HCT116 (cell line): ENCODE measurements around the gene MZB1. TPM values are rescaled to one million over a fixed set of nuclear protein-coding genes. Genes with fewer than 3 reads are reported as not detected.

Experiments
- ATAC-seq: fragments of 200-7000 bp; cut with Tn5 transposase; 2 replicates; pipeline ENCODE4 v1.9.1; 2020; ENCODE audit warnings: mild to moderate bottlenecking, moderate library complexity
- BruUV-seq: library from RNA; stranded (reverse); fragments of 400-500 nt; replicated peaks from 2 replicates; lab custom pipeline; 2021; lab: Mats Ljungman, UMichigan
- CTCF ChIA-PET: fragments of 300-600 bp; sonication (Branson Sonifier 250); formaldehyde crosslinking; loops from one replicate; lab custom pipeline; 2021; ENCODE audit warnings: antibody characterized with exemption; lab: Charles Lee
- POLR2A ChIA-PET: fragments of 300-600, 350-600 bp; sonication (Branson Sonifier 250); formaldehyde crosslinking; loops from one replicate; lab custom pipeline; 2021; ENCODE audit warnings: antibody characterized with exemption; lab: Charles Lee
- RAD21 ChIA-PET, 2 experiments: fragments of 300-600 bp; sonication (Branson Sonifier 250); formaldehyde crosslinking; loops; one replicate each; lab custom pipeline; 2023; ENCODE audit warnings: low total read pairs in 2 of 2; ENCODE audit not compliant: uncharacterized antibody in 2 of 2, unreplicated experiment in 2 of 2, low non-redundant PET in 1 of 2; lab: Charles Lee
- DNase-seq: peaks from one replicate; pipeline ENCODE4 v3.0.0-alpha.2; 2010; ENCODE audit warnings: low read depth, low spot score
- H2AFZ ChIP-seq: fragments of 200-600 bp; shearing (Covaris generic), sonication (generic); 2 replicates; pipeline ENCODE4 v1.6.1; 2017; ENCODE audit warnings: low read depth, mixed run types, mixed read lengths, antibody characterized with exemption, low read length; ENCODE audit not compliant: poor library complexity, severe bottlenecking
- H3K27ac ChIP-seq: 2 replicates; pipeline ENCODE4 v1.5.1; 2012; ENCODE audit warnings: low read depth, low read length
- H3K27me3 ChIP-seq: fragments of 200-600 bp; sonication (generic); 2 replicates; pipeline ENCODE4 v1.6.1; 2016; ENCODE audit warnings: mixed run types, low read length, mixed read lengths; ENCODE audit not compliant: insufficient read depth
- H3K36me3 ChIP-seq, 2 experiments: fragments of 200-500 bp in 1 of 2; fragments of 200-600 bp in 1 of 2; sonication (Bioruptor generic) in 1 of 2; sonication (generic) in 1 of 2; 2 replicates each; pipeline versions ENCODE4 v1.5.1 to v1.6.1; 2014 to 2016; ENCODE audit warnings: low read length in 2 of 2, inconsistent platforms in 1 of 2, mixed read lengths in 1 of 2, mixed run types in 1 of 2; ENCODE audit not compliant: insufficient read depth in 2 of 2, control insufficient read depth in 1 of 2
- H3K4me1 ChIP-seq, 2 experiments: fragments of 200-600 bp in 1 of 2; sonication (generic) in 1 of 2; 2 replicates each; pipeline versions ENCODE4 v1.5.1 to v1.6.1; 2012 to 2017; ENCODE audit warnings: low read length in 2 of 2, inconsistent platforms in 1 of 2, mild to moderate bottlenecking in 1 of 2, mixed read lengths in 1 of 2, mixed run types in 1 of 2, moderate library complexity in 1 of 2; ENCODE audit not compliant: insufficient read depth in 2 of 2, control insufficient read depth in 1 of 2
- H3K4me2 ChIP-seq: fragments of 200-600 bp; sonication (generic); 2 replicates; pipeline ENCODE4 v1.6.1; 2017; ENCODE audit warnings: mixed run types, low read length, mixed read lengths
- H3K4me3 ChIP-seq, 2 experiments: fragments of 200-600 bp in 1 of 2; sonication (generic) in 1 of 2; replicated peaks in 1 of 2; 2 replicates each; pipeline ENCODE4 v1.5.1; 2011 to 2016; ENCODE audit warnings: low read length in 2 of 2, control low read depth in 1 of 2, low read depth in 1 of 2, mild to moderate bottlenecking in 1 of 2, mixed read lengths in 1 of 2, mixed run types in 1 of 2
- H3K79me2 ChIP-seq: fragments of 200-600 bp; sonication (generic); 2 replicates; pipeline ENCODE4 v1.6.1; 2017; ENCODE audit warnings: mild to moderate bottlenecking, mixed run types, low read length, moderate library complexity, mixed read lengths; ENCODE audit not compliant: insufficient read depth
- H3K9ac ChIP-seq: fragments of 200-600 bp; sonication (generic); 2 replicates; pipeline ENCODE4 v1.6.1; 2016; ENCODE audit warnings: low read length, mixed read lengths
- H3K9me2 ChIP-seq: fragments of 200-600 bp; sonication (generic), shearing (Covaris generic); 2 replicates; pipeline ENCODE4 v1.6.1; 2017; ENCODE audit warnings: mixed run types, mild to moderate bottlenecking, moderate library complexity; ENCODE audit not compliant: insufficient read depth
- H3K9me3 ChIP-seq, 2 experiments: fragments of 200-500 bp in 1 of 2; fragments of 200-600 bp in 1 of 2; sonication (Bioruptor generic) in 1 of 2; sonication (generic) in 1 of 2; 2 replicates each; pipeline ENCODE4 v1.6.1; 2014 to 2017; ENCODE audit warnings: low read length in 2 of 2, mixed read lengths in 2 of 2, inconsistent platforms in 1 of 2, low read depth in 1 of 2, mild to moderate bottlenecking in 1 of 2, mixed run types in 1 of 2, moderate library complexity in 1 of 2; ENCODE audit not compliant: control insufficient read depth in 1 of 2, insufficient read depth in 1 of 2
- H4K20me1 ChIP-seq: fragments of 200-600 bp; sonication (generic), shearing (Covaris generic); 2 replicates; pipeline ENCODE4 v1.6.1; 2017; ENCODE audit warnings: mixed run types, mild to moderate bottlenecking, moderate library complexity; ENCODE audit not compliant: insufficient read depth
- CBX3 ChIP-seq: IDR thresholded peaks from 2 replicates; pipeline ENCODE4 v1.6.1; 2012; ENCODE audit warnings: low read depth
- CEBPB ChIP-seq: IDR thresholded peaks from 2 replicates; pipeline ENCODE4 v1.6.1; 2012; ENCODE audit warnings: low read depth
- EGR1 ChIP-seq: IDR thresholded peaks from 2 replicates; pipeline ENCODE4 v1.6.1; 2012; ENCODE audit warnings: low read depth
- ELF1 ChIP-seq: IDR thresholded peaks from 2 replicates; pipeline ENCODE4 v1.6.1; 2012; ENCODE audit warnings: low read depth, borderline replicate concordance
- EZH2phosphoT487 ChIP-seq: fragments of 200-600 bp; IDR thresholded peaks from 2 replicates; pipeline ENCODE4 v1.6.1; 2018; ENCODE audit warnings: antibody characterized with exemption, borderline replicate concordance
- FOSL1 ChIP-seq: IDR thresholded peaks from 2 replicates; pipeline ENCODE4 v1.6.1; 2012; ENCODE audit warnings: low read depth
- POLR2A ChIP-seq: IDR thresholded peaks from 2 replicates; pipeline ENCODE4 v1.7.0; 2011; ENCODE audit warnings: borderline replicate concordance; ENCODE audit not compliant: insufficient read depth, insufficient read length; ENCODE audit errors: extremely low read depth
- POLR2AphosphoS5 ChIP-seq: IDR thresholded peaks from 2 replicates; pipeline ENCODE4 v1.6.1; 2011; ENCODE audit warnings: mild to moderate bottlenecking, low read depth, low read length, moderate library complexity
- RAD21 ChIP-seq: IDR thresholded peaks from 2 replicates; pipeline ENCODE4 v1.6.1; 2012; ENCODE audit warnings: low read depth, mild to moderate bottlenecking
- SIN3A ChIP-seq: IDR thresholded peaks from 2 replicates; pipeline ENCODE4 v1.6.1; 2012; ENCODE audit warnings: low read depth
- SRF ChIP-seq: IDR thresholded peaks from 2 replicates; pipeline ENCODE4 v1.6.1; 2012; ENCODE audit warnings: low read depth
- TCF7L2 ChIP-seq: IDR thresholded peaks from 2 replicates; pipeline ENCODE4 v1.7.0; 2011; ENCODE audit warnings: borderline replicate concordance, inconsistent platforms; ENCODE audit not compliant: insufficient read depth, insufficient read length; ENCODE audit errors: extremely low read depth
- YY1 ChIP-seq: IDR thresholded peaks from 2 replicates; pipeline ENCODE4 v1.6.1; 2011; ENCODE audit warnings: low read length, low read depth, moderate library complexity, mild to moderate bottlenecking; ENCODE audit not compliant: insufficient replicate concordance; ENCODE audit errors: extremely low read depth
- ZFX ChIP-seq: fragments of 450-650 bp; IDR thresholded peaks from 2 replicates; pipeline ENCODE4 v1.6.1; 2017
- ZNF274 ChIP-seq: fragments of 200-500 bp; sonication (Bioruptor generic); IDR thresholded peaks from 2 replicates; pipeline ENCODE4 v1.6.1; 2014; ENCODE audit warnings: mild to moderate bottlenecking, low read depth, low read length, inconsistent platforms
- intact Hi-C: fragments of 100-400 bp; cut with micrococcal nuclease; formaldehyde crosslinking; loops from 2 replicates; pipeline ENCODE4 v1.10.0; 2022
- total RNA-seq: library from RNA; stranded (reverse); gene quantifications from one replicate; pipeline ENCODE4 v1.2.1, GENCODE V29; 2021; ENCODE audit not compliant: unreplicated experiment
- TF ChIP-seq, protein P1 (sequence below), 3 experiments: fragments of 200-600 bp in 1 of 3; sonication (generic) in 1 of 3; IDR thresholded peaks in 2 of 3; conservative IDR thresholded peaks in 1 of 3; 2 replicates each; pipeline ENCODE4 v1.5.1; 2012 to 2017; ENCODE audit warnings: low read depth in 2 of 3, low read length in 2 of 3, antibody characterized with exemption in 1 of 3, borderline replicate concordance in 1 of 3, control low read depth in 1 of 3, mild to moderate bottlenecking in 1 of 3, mixed read lengths in 1 of 3, mixed run types in 1 of 3, moderate library complexity in 1 of 3; ENCODE audit not compliant: insufficient read depth in 1 of 3
- TF ChIP-seq, protein P2 (sequence below): IDR thresholded peaks from 2 replicates; pipeline ENCODE4 v1.6.1; 2012
- TF ChIP-seq, protein P3 (sequence below): IDR thresholded peaks from 2 replicates; pipeline ENCODE4 v1.6.1; 2011; ENCODE audit warnings: mild to moderate bottlenecking, low read length, moderate library complexity; ENCODE audit not compliant: insufficient replicate concordance; ENCODE audit errors: extremely low read depth
- TF ChIP-seq, protein P4 (sequence below): IDR thresholded peaks from 2 replicates; pipeline ENCODE4 v1.6.1; 2012; ENCODE audit warnings: low read depth

MZB1 gene
- total RNA-seq, 1 experiment from 2014 or later = 0.81 TPM

DNA sequence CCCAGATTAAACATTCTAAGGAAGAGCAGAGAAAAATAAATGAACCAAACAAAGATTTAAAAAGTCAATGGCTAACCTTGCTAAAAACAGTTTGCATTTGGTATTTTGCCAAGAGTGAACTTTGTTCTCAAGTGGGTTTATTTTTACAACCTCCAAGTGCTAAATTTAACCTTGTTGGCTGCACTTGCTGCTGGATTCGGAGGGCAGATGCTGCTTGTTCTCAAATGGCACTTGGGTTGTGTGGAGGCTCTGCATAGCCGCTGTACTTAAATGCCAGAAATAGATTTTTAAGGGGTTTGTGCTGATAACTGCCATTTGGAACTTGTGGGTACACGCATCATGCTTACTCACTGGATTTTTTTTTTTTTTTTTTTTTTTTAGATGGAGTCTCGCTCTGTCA, 27.5 kb upstream of the MZB1 start:
- ChIA-PET CTCF (no interaction called here), POLR2A (no interaction called here), RAD21 (no interaction called here)
- TF ChIP-seq POLR2A (no peak), FOSL1 (no peak), CBX3 (no peak), EGR1 (no peak), YY1 (no peak), EZH2phosphoT487 (no peak), TCF7L2 (no peak), ELF1 (no peak), RAD21 (no peak), CEBPB (no peak), SRF (no peak), SIN3A (no peak), ZFX (no peak), ZNF274 (no peak), POLR2AphosphoS5 (no peak)
- TF ChIP-seq, protein P1, sequence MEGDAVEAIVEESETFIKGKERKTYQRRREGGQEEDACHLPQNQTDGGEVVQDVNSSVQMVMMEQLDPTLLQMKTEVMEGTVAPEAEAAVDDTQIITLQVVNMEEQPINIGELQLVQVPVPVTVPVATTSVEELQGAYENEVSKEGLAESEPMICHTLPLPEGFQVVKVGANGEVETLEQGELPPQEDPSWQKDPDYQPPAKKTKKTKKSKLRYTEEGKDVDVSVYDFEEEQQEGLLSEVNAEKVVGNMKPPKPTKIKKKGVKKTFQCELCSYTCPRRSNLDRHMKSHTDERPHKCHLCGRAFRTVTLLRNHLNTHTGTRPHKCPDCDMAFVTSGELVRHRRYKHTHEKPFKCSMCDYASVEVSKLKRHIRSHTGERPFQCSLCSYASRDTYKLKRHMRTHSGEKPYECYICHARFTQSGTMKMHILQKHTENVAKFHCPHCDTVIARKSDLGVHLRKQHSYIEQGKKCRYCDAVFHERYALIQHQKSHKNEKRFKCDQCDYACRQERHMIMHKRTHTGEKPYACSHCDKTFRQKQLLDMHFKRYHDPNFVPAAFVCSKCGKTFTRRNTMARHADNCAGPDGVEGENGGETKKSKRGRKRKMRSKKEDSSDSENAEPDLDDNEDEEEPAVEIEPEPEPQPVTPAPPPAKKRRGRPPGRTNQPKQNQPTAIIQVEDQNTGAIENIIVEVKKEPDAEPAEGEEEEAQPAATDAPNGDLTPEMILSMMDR (IDR thresholded peaks at IDR 0.05 in 2 of 3, conservative IDR thresholded peaks at IDR 0.05 in 1 of 3; ENCODE audit: borderline replicate concordance in 1 of 3, insufficient read depth in 1 of 3, low read depth in 2 of 3, low read length in 2 of 3) = no peak
- TF ChIP-seq, protein P2, sequence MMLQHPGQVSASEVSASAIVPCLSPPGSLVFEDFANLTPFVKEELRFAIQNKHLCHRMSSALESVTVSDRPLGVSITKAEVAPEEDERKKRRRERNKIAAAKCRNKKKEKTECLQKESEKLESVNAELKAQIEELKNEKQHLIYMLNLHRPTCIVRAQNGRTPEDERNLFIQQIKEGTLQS = no peak
- TF ChIP-seq, protein P3, sequence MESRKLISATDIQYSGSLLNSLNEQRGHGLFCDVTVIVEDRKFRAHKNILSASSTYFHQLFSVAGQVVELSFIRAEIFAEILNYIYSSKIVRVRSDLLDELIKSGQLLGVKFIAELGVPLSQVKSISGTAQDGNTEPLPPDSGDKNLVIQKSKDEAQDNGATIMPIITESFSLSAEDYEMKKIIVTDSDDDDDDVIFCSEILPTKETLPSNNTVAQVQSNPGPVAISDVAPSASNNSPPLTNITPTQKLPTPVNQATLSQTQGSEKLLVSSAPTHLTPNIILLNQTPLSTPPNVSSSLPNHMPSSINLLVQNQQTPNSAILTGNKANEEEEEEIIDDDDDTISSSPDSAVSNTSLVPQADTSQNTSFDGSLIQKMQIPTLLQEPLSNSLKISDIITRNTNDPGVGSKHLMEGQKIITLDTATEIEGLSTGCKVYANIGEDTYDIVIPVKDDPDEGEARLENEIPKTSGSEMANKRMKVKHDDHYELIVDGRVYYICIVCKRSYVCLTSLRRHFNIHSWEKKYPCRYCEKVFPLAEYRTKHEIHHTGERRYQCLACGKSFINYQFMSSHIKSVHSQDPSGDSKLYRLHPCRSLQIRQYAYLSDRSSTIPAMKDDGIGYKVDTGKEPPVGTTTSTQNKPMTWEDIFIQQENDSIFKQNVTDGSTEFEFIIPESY = no peak
- TF ChIP-seq, protein P4, sequence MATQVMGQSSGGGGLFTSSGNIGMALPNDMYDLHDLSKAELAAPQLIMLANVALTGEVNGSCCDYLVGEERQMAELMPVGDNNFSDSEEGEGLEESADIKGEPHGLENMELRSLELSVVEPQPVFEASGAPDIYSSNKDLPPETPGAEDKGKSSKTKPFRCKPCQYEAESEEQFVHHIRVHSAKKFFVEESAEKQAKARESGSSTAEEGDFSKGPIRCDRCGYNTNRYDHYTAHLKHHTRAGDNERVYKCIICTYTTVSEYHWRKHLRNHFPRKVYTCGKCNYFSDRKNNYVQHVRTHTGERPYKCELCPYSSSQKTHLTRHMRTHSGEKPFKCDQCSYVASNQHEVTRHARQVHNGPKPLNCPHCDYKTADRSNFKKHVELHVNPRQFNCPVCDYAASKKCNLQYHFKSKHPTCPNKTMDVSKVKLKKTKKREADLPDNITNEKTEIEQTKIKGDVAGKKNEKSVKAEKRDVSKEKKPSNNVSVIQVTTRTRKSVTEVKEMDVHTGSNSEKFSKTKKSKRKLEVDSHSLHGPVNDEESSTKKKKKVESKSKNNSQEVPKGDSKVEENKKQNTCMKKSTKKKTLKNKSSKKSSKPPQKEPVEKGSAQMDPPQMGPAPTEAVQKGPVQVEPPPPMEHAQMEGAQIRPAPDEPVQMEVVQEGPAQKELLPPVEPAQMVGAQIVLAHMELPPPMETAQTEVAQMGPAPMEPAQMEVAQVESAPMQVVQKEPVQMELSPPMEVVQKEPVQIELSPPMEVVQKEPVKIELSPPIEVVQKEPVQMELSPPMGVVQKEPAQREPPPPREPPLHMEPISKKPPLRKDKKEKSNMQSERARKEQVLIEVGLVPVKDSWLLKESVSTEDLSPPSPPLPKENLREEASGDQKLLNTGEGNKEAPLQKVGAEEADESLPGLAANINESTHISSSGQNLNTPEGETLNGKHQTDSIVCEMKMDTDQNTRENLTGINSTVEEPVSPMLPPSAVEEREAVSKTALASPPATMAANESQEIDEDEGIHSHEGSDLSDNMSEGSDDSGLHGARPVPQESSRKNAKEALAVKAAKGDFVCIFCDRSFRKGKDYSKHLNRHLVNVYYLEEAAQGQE = no peak
- H3K4me2 ChIP-seq = peak overlapping the region; percentile 20; the same call in 1 of the 2 replicates
- H3K4me3 ChIP-seq = no peak overlapping the region
- no peak overlapping the region for H3K9ac ChIP-seq
- no peaks in the 10 kb centered on the region for H3K79me2 ChIP-seq
- H3K9me2 ChIP-seq = no peaks in the 10 kb centered on the region
- H3K36me3 ChIP-seq = no peaks in the 10 kb centered on the region
- no peak overlapping the region for H3K27ac ChIP-seq
- no peaks in the 10 kb centered on the region for H3K27me3 ChIP-seq
- ATAC-seq (no peak), DNase-seq (no peak)
- no peaks in the 10 kb centered on the region for H3K9me3 ChIP-seq
- H3K4me1 ChIP-seq = peaks cover 3 to 18% of the 10 kb centered on the region in 2 experiments; a peak in 3 of 4 replicates
- H4K20me1 ChIP-seq = no peaks in the 10 kb centered on the region
- BruUV-seq = no TSS peak
- no peak overlapping the region for H2AFZ ChIP-seq
- intact Hi-C loops = no loop called here
